ENCODE measurements around the gene ADAM17.
"Not testable (repeated sequence)": the region's sequence is repeated elsewhere in the genome, so short reads cannot be mapped to it uniquely, and the experiment has no call there.

ADAM17 gene

GRCh38 chr2:9554921-9555296, 721 bp downstream of the ADAM17 start:
- Histone ChIP-seq H3K4ac (ENCODE audit: low read length) (no peak overlapping the region), H2AK5ac (ENCODE audit: low read depth, low read length) (no peak overlapping the region), H3K18ac (ENCODE audit: low read length) (peak overlapping the region; percentile 48), H3K27me3 (ENCODE audit: control insufficient read depth in 3 of 3, insufficient read depth in 3 of 3, low read depth in 1 of 3, low read length in 3 of 3) (no peaks in the 10 kb centered on the region), H4K8ac (ENCODE audit: low read depth, low read length) (no peak overlapping the region), H2BK15ac (ENCODE audit: low read length) (no peak overlapping the region), H2BK120ac (ENCODE audit: low read depth, low read length) (no peak overlapping the region), H2BK12ac (ENCODE audit: low read length) (no peak overlapping the region), H3K9me3 (replicated peaks in 1 of 2; ENCODE audit: control insufficient read depth in 2 of 2, insufficient read depth in 1 of 2, low read depth in 1 of 2, low read length in 2 of 2) (no peaks in the 10 kb centered on the region), H2AFZ (ENCODE audit: low read length) (peak overlapping the region; percentile 92), H3K4me2 (ENCODE audit: insufficient read depth, low read length, poor library complexity, severe bottlenecking) (peak overlapping the region; percentile 74), H2BK5ac (ENCODE audit: low read length) (no peak overlapping the region), H3K4me3 (ENCODE audit: low read length in 2 of 2) (peak overlapping the region; percentile 76 to 84), H3K27ac (replicated peaks; ENCODE audit: low read length) (peak overlapping the region; percentile 98), H3K79me1 (ENCODE audit: low read depth, low read length) (no peaks in the 10 kb centered on the region), H3K14ac (ENCODE audit: low read length) (no peak overlapping the region), H3K9ac (ENCODE audit: low read depth, low read length, poor library complexity) (peak overlapping the region; percentile 1), H3K23ac (ENCODE audit: low read depth, low read length, poor library complexity) (no peak overlapping the region), H3K36me3 (replicated peaks in 1 of 2; ENCODE audit: control insufficient read depth in 2 of 2, insufficient read depth in 2 of 2, low read length in 2 of 2) (peaks cover 4 to 12% of the 10 kb centered on the region in 2 donors), H3K4me1 (ENCODE audit: control insufficient read depth in 2 of 2, insufficient read depth in 1 of 2, low read depth in 1 of 2, low read length in 2 of 2) (peaks cover 0 to 1% of the 10 kb centered on the region in 2 donors), H4K91ac (ENCODE audit: low read depth, low read length, poor library complexity) (no peak overlapping the region)
- WGBS, 2 donors (ENCODE audit: extremely low coverage in 2 of 2, insufficient read length in 2 of 2, insufficient replicate concordance in 1 of 2) = no CpG with 5 or more reads among the region's 9 CpGs
- DNase-seq (ENCODE audit: low spot score) = no peak

- no peak overlapping the region for H3K9ac ChIP-seq (ENCODE audit: low read depth, low read length, poor library complexity)
- peaks cover under 1% of the 10 kb centered on the region for H3K79me1 ChIP-seq (ENCODE audit: low read depth, low read length)
Measured at GRCh38 chr2:9552219-9553178, 3.1 kb downstream of the ADAM17 start.

GRCh38 chr2:9550859-9551391, 4.7 kb downstream of the ADAM17 start:
- not testable (repeated sequence) for H3K27me3 ChIP-seq (ENCODE audit: control insufficient read depth in 3 of 3, insufficient read depth in 3 of 3, low read depth in 1 of 3, low read length in 3 of 3); H3K9me3 ChIP-seq (replicated peaks in 1 of 2; ENCODE audit: control insufficient read depth in 2 of 2, insufficient read depth in 1 of 2, low read depth in 1 of 2, low read length in 2 of 2); H2BK5ac ChIP-seq (ENCODE audit: low read length); H3K23ac ChIP-seq (ENCODE audit: low read depth, low read length, poor library complexity); H4K91ac ChIP-seq (ENCODE audit: low read depth, low read length, poor library complexity); H3K18ac ChIP-seq (ENCODE audit: low read length); H3K4me1 ChIP-seq (ENCODE audit: control insufficient read depth in 2 of 2, insufficient read depth in 1 of 2, low read depth in 1 of 2, low read length in 2 of 2); H2BK120ac ChIP-seq (ENCODE audit: low read depth, low read length); H3K4ac ChIP-seq (ENCODE audit: low read length); H3K14ac ChIP-seq (ENCODE audit: low read length); H3K4me3 ChIP-seq (ENCODE audit: low read length in 2 of 2); H4K8ac ChIP-seq (ENCODE audit: low read depth, low read length); H3K4me2 ChIP-seq (ENCODE audit: insufficient read depth, low read length, poor library complexity, severe bottlenecking); H3K27ac ChIP-seq (replicated peaks; ENCODE audit: low read length); DNase-seq (ENCODE audit: low spot score); H2AFZ ChIP-seq (ENCODE audit: low read length); H2AK5ac ChIP-seq (ENCODE audit: low read depth, low read length); H2BK15ac ChIP-seq (ENCODE audit: low read length); H2BK12ac ChIP-seq (ENCODE audit: low read length); H3K9ac ChIP-seq (ENCODE audit: low read depth, low read length, poor library complexity); H3K79me1 ChIP-seq (ENCODE audit: low read depth, low read length); H3K36me3 ChIP-seq (replicated peaks in 1 of 2; ENCODE audit: control insufficient read depth in 2 of 2, insufficient read depth in 2 of 2, low read length in 2 of 2)
- no CpG with 5 or more reads among the region's 7 CpGs for WGBS, 2 donors (ENCODE audit: extremely low coverage in 2 of 2, insufficient read length in 2 of 2, insufficient replicate concordance in 1 of 2)

More at GRCh38 chr2:9552219-9553178, 3.1 kb downstream of the ADAM17 start:
- Histone ChIP-seq H2AFZ (ENCODE audit: low read length) (no peak overlapping the region), H4K8ac (ENCODE audit: low read depth, low read length) (no peak overlapping the region), H2AK5ac (ENCODE audit: low read depth, low read length) (no peak overlapping the region), H3K36me3 (replicated peaks in 1 of 2; ENCODE audit: control insufficient read depth in 2 of 2, insufficient read depth in 2 of 2, low read length in 2 of 2) (no peaks in the 10 kb centered on the region), H3K27ac (replicated peaks; ENCODE audit: low read length) (no peak overlapping the region), H3K4me2 (ENCODE audit: insufficient read depth, low read length, poor library complexity, severe bottlenecking) (no peak overlapping the region), H2BK12ac (ENCODE audit: low read length) (no peak overlapping the region), H2BK120ac (ENCODE audit: low read depth, low read length) (no peak overlapping the region), H2BK15ac (ENCODE audit: low read length) (no peak overlapping the region), H3K18ac (ENCODE audit: low read length) (no peak overlapping the region), H3K4ac (ENCODE audit: low read length) (no peak overlapping the region), H2BK5ac (ENCODE audit: low read length) (no peak overlapping the region), H3K9me3 (replicated peaks in 1 of 2; ENCODE audit: control insufficient read depth in 2 of 2, insufficient read depth in 1 of 2, low read depth in 1 of 2, low read length in 2 of 2) (no peaks in the 10 kb centered on the region), H3K4me1 (ENCODE audit: control insufficient read depth in 2 of 2, insufficient read depth in 1 of 2, low read depth in 1 of 2, low read length in 2 of 2) (peaks cover 0 to 1% of the 10 kb centered on the region in 2 donors), H3K4me3 (ENCODE audit: low read length in 2 of 2) (no peak overlapping the region), H3K23ac (ENCODE audit: low read depth, low read length, poor library complexity) (no peak overlapping the region), H4K91ac (ENCODE audit: low read depth, low read length, poor library complexity) (no peak overlapping the region), H3K27me3 (ENCODE audit: control insufficient read depth in 3 of 3, insufficient read depth in 3 of 3, low read depth in 1 of 3, low read length in 3 of 3) (no peaks in the 10 kb centered on the region), H3K14ac (ENCODE audit: low read length) (no peak overlapping the region)
- WGBS, 2 donors (ENCODE audit: extremely low coverage in 2 of 2, insufficient read length in 2 of 2, insufficient replicate concordance in 1 of 2) = no CpG with 5 or more reads among the region's 2 CpGs
- no peak for DNase-seq (ENCODE audit: low spot score)

GRCh38 chr2:9549420-9549819, 6.2 kb downstream of the ADAM17 start:
- Histone ChIP-seq H3K18ac (ENCODE audit: low read length) (no peak overlapping the region), H3K9me3 (replicated peaks in 1 of 2; ENCODE audit: control insufficient read depth in 2 of 2, insufficient read depth in 1 of 2, low read depth in 1 of 2, low read length in 2 of 2) (no peaks in the 10 kb centered on the region), H3K79me1 (ENCODE audit: low read depth, low read length) (peaks cover 3% of the 10 kb centered on the region), H3K27ac (replicated peaks; ENCODE audit: low read length) (no peak overlapping the region), H2BK12ac (ENCODE audit: low read length) (no peak overlapping the region), H3K4me3 (ENCODE audit: low read length in 2 of 2) (no peak overlapping the region), H3K4ac (ENCODE audit: low read length) (no peak overlapping the region), H3K4me1 (ENCODE audit: control insufficient read depth in 2 of 2, insufficient read depth in 1 of 2, low read depth in 1 of 2, low read length in 2 of 2) (peaks cover 1 to 3% of the 10 kb centered on the region in 2 donors), H2AFZ (ENCODE audit: low read length) (no peak overlapping the region), H3K23ac (ENCODE audit: low read depth, low read length, poor library complexity) (no peak overlapping the region), H3K36me3 (replicated peaks in 1 of 2; ENCODE audit: control insufficient read depth in 2 of 2, insufficient read depth in 2 of 2, low read length in 2 of 2) (no peaks in the 10 kb centered on the region), H2AK5ac (ENCODE audit: low read depth, low read length) (no peak overlapping the region), H4K91ac (ENCODE audit: low read depth, low read length, poor library complexity) (no peak overlapping the region), H2BK120ac (ENCODE audit: low read depth, low read length) (no peak overlapping the region), H3K4me2 (ENCODE audit: insufficient read depth, low read length, poor library complexity, severe bottlenecking) (no peak overlapping the region), H2BK5ac (ENCODE audit: low read length) (no peak overlapping the region), H3K14ac (ENCODE audit: low read length) (no peak overlapping the region), H3K9ac (ENCODE audit: low read depth, low read length, poor library complexity) (no peak overlapping the region), H4K8ac (ENCODE audit: low read depth, low read length) (no peak overlapping the region), H3K27me3 (ENCODE audit: control insufficient read depth in 3 of 3, insufficient read depth in 3 of 3, low read depth in 1 of 3, low read length in 3 of 3) (no peaks in the 10 kb centered on the region), H2BK15ac (ENCODE audit: low read length) (no peak overlapping the region)
- no CpG with 5 or more reads among the region's 9 CpGs for WGBS, 2 donors (ENCODE audit: extremely low coverage in 2 of 2, insufficient read length in 2 of 2, insufficient replicate concordance in 1 of 2)
- no peak for DNase-seq (ENCODE audit: low spot score)

Data from neuronal stem cell (in vitro differentiated cells).